GM19452 (cell line): ENCODE data around the gene KLK15.

Experiments
- ATAC-seq: cut with Tn5 transposase; IDR thresholded peaks from one replicate; pipeline ENCODE4 v1.9.1; 2021; ENCODE audit not compliant: unreplicated experiment

Gene KLK15

DNA sequence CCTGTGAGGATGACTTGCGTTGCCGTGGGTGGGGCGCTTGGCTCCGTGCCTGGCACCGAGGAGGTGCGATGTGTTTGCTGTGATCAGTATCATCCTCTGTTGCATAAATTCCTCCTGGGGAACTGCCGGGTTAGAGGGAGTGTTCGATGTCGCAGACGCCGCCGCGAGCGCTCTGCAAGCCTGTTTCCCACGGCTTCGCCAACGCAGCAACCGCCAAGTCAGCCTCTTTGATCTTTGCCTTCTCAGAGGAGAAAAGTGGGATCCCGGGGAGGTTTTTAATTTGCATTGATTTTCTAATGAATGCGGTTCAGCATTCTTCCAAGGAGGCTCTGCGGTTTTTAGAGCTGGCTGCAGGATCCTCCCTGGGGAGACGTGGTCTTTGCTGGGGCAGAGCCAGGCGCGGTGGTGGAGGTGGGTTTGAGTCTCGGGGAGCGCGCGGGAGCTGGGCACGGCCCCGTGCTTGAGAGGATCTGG lies 55.5 kb downstream of the KLK15 start:
- ATAC-seq, result no peak

DNA sequence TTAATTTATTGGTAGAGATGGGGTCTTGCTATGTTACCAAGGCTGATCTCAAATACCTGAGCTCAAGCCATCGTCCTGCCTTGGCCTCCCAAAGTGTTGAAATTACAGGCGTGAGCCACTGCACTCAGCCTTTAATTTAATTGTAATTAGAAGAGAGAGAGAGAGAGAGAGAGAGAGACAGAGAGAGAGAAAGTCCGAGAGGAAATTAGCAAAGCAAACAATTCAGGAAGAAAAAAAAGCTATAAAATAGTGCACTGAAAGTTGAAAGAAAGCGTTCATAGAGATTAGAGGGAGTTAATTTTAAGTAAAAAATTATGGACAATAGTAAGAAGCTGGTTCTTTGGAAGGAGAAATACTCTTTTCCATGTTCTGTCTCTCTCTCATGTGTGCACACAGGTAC lies 56.1 kb downstream of the KLK15 start:
- ATAC-seq, result no peak

DNA sequence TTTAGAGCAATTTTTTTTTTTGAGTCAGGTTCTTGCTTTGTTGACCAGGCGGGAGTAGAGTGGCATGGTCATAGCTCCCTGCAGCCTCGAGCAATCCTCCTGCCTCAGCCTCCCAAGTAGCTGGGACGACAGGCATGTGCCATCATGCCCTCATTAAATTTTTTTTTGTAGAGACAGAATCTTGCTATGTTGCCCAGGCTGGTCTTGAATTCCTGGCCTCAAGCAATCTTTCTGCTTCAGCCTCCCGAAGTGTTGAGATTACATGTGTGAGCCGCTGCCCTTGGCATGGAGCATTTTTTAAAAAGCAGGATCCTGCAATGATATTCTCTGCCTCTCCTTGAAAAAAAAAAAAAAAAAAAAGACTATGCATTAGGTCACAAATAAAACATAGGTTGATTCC lies 57.2 kb downstream of the KLK15 start:
- ATAC-seq, result no peak
